Subcutaneous abdominal adipose tissue (tissue), 5 donors: Measurements from ENCODE around the gene VWA5B1.

Source experiments
- H3K27ac ChIP-seq: one replicate; pipeline ENCODE4 v1.7.0; 2013; ENCODE audit warnings: low read depth, mild to moderate bottlenecking, inconsistent platforms, low read length, moderate library complexity
- H3K27me3 ChIP-seq, 5 donors: one replicate each; pipeline ENCODE4 v1.7.0; 2013; ENCODE audit warnings: low read length in 5 of 5, inconsistent platforms in 1 of 5; ENCODE audit not compliant: control insufficient read depth in 5 of 5, insufficient read depth in 4 of 5
- H3K36me3 ChIP-seq, 5 donors: one replicate each; pipeline ENCODE4 v1.7.0; 2013; ENCODE audit warnings: low read length in 5 of 5; ENCODE audit not compliant: control insufficient read depth in 5 of 5, insufficient read depth in 5 of 5
- H3K4me1 ChIP-seq, 5 donors: one replicate each; pipeline ENCODE4 v1.7.0; 2013; ENCODE audit warnings: low read length in 5 of 5, mild to moderate bottlenecking in 3 of 5, moderate library complexity in 1 of 5; ENCODE audit not compliant: control insufficient read depth in 5 of 5, insufficient read depth in 5 of 5
- H3K4me3 ChIP-seq, 5 donors: one replicate each; pipeline ENCODE4 v1.7.0; 2013; ENCODE audit warnings: low read length in 5 of 5, low read depth in 1 of 5
- H3K9ac ChIP-seq, 5 donors: one replicate each; pipeline ENCODE4 v1.7.0; 2013; ENCODE audit warnings: low read length in 5 of 5, mild to moderate bottlenecking in 4 of 5, moderate library complexity in 3 of 5
- H3K9me3 ChIP-seq, 5 donors: one replicate each; pipeline ENCODE4 v1.7.0; 2013; ENCODE audit warnings: low read length in 5 of 5; ENCODE audit not compliant: control insufficient read depth in 5 of 5
- donor health status: healthy.
- donor health status: healthy.
- donor health status: healthy.
- donor health status: healthy.
- donor health status: healthy.

VWA5B1 gene

DNA sequence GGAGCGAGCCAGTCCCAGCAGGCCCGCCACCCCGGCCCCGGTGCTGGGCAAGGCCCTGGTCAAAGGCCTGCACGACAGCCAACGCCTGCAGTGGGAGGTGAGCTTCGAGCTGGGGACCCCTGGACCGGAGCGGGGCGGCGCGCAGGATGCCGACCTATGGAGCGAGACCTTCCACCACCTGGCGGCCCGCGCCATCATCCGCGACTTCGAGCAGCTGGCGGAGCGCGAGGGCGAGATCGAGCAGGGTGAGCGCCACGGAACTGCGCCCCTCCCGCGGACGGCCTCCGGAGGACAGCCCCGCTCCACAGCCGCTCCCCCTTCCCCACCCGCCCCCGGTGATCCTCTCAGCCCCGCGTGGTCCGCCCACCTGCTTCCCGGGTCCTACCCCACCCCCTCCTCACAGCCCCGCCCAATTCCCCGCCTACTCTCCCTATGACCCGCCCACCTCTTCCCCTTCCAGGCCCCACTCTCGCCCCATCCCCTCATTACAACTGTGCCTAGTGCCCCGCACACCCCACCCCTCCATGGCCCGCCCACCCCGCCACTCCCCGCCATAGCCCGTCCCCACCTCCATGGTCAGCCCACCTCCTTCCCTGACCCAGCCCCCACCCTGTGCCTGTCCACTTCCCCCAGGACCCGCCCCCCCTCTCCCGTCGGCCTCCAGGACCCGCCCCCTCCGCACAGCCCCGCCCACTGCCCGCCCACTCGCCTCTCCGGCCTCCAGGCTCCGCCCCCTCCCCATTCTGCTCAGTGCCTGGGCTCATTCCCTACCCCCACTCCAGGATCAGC is 52.7 kb downstream of the VWA5B1 start:
- H3K27me3 ChIP-seq: peaks cover 8 to 21% (median 9%) of the 10 kb centered on the region in 5 donors
- H3K36me3 ChIP-seq: no peaks in the 10 kb centered on the region
- H3K9ac ChIP-seq: no peak overlapping the region
- peaks cover 0 to 10% (median 0%) of the 10 kb centered on the region in 5 donors for H3K9me3 ChIP-seq
- peaks cover 0 to 5% (median 3%) of the 10 kb centered on the region in 5 donors for H3K4me1 ChIP-seq
- H3K27ac ChIP-seq: no peak overlapping the region
- peak overlapping the region in 1 of 5 donors; percentile 47 for H3K4me3 ChIP-seq

DNA sequence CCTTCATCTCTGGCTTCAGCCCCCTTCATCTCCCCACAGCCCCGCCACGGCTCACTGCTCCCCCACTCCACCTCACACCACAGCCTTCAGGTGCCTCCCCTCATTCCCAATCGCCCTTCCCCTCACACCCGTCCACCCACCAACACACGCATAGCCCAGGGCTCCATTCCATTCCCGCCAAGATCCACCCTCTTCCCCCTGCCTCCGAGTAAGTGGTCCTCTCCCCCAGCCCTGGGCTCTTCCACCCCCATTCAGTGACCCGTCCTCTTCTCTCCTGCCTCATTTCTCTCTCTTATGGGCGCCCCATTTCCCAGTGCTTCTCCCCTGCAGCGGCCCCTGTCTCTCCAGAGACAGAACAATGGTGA is 53.2 kb downstream of the VWA5B1 start:
- Histone ChIP-seq H3K27me3 (peaks cover 8 to 21% (median 9%) of the 10 kb centered on the region in 5 donors), H3K9ac (no peak overlapping the region), H3K4me1 (peaks cover 0 to 5% (median 3%) of the 10 kb centered on the region in 5 donors), H3K9me3 (peaks cover 0 to 10% (median 0%) of the 10 kb centered on the region in 5 donors), H3K4me3 (no peak overlapping the region), H3K27ac (no peak overlapping the region), H3K36me3 (no peaks in the 10 kb centered on the region)

DNA sequence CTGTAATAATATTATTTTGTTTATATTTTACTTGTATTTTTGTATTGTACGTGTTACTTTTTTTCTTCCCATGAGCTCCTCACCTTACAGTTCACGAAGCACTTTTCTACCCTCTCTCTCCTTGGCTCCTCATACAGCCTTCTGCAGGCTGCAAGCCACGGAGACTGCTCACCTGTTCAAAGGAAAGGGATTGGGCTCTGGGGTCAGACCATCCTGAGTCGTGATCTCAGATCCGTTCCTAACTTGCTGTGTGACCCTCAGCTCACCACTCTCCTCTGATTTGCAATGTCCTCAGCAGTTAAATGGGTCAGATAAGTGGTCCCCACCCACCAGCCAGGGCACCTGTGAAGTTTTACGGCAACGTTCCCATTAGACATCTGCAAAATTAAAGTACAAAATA is 54.1 kb downstream of the VWA5B1 start:
- Histone ChIP-seq H3K4me1 (peaks cover 0 to 5% (median 3%) of the 10 kb centered on the region in 5 donors), H3K27me3 (peaks cover 8 to 21% (median 9%) of the 10 kb centered on the region in 5 donors), H3K9me3 (peaks cover 0 to 10% (median 0%) of the 10 kb centered on the region in 5 donors), H3K27ac (no peak overlapping the region), H3K36me3 (no peaks in the 10 kb centered on the region), H3K9ac (no peak overlapping the region), H3K4me3 (no peak overlapping the region)

DNA sequence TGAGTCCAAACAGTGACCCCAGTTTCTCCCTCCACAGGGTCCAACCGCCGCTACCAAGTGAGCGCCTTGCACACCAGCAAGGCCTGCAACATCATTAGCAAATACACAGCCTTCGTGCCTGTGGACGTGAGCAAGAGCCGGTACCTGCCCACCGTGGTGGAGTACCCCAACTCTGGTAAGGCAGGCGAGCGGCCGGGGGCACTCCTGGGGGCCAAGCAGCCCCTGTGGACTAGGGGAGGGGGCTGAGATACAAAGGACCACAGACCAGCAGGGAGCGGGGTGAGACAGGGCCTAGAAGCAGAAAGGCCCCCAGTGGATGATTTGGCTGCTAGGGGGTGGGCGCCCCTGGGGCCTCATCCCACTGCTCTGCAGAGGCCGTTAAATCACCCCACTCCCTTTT is 54.7 kb downstream of the VWA5B1 start:
- Histone ChIP-seq H3K4me3 (no peak overlapping the region), H3K27me3 (peaks cover 8 to 17% (median 9%) of the 10 kb centered on the region in 5 donors), H3K9me3 (peaks cover 0 to 10% (median 0%) of the 10 kb centered on the region in 5 donors), H3K27ac (no peak overlapping the region), H3K36me3 (no peaks in the 10 kb centered on the region), H3K4me1 (peaks cover 0 to 5% (median 3%) of the 10 kb centered on the region in 5 donors), H3K9ac (no peak overlapping the region)

DNA sequence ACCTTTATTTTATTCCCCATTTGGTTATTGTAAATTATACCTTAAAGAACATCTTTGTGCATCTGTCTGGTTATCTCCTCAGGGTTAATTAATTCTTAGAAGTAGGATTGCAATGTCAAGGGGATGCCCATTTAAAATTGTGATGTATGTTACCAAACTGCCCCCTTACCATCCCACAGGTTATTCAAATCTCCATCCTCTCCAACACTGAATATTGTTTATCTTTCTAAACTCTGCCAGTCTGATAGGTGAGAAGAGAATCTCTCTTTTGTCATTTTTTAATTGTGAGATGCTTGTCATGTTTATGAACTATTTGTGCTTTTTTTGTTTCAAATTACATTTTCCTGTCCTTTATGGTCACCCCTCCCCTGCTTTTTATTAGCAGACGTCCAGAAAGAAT is 55.8 kb downstream of the VWA5B1 start:
- H3K27ac ChIP-seq: no peak overlapping the region
- no peak overlapping the region for H3K9ac ChIP-seq
- H3K4me1 ChIP-seq: peaks cover 0 to 5% (median 3%) of the 10 kb centered on the region in 5 donors
- H3K4me3 ChIP-seq: no peak overlapping the region
- H3K36me3 ChIP-seq: no peaks in the 10 kb centered on the region
- peaks cover 9 to 17% (median 11%) of the 10 kb centered on the region in 5 donors for H3K27me3 ChIP-seq
- H3K9me3 ChIP-seq: peaks cover 0 to 10% (median 0%) of the 10 kb centered on the region in 5 donors

DNA sequence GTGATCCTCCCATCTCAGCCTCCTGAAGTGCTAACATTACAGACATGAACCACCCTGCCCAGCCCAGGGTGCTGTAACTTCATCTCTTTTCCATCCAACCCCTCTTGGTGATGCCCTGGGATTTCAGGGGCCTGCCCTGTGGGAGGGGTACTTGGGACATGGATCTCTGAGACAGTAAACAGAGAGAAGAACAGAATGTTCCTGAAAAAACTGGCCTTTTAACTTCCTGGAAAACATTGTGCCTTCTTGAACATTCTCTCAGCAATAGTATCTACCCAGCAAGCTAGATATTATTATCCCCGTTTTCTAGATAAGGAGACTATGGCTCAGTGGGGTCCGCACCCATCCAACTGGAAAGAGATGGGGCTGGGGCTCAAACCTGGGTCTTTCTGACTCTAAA is 57.0 kb downstream of the VWA5B1 start:
- Histone ChIP-seq H3K27ac (no peak overlapping the region), H3K36me3 (no peaks in the 10 kb centered on the region), H3K27me3 (peaks cover 6 to 13% (median 11%) of the 10 kb centered on the region in 5 donors), H3K4me3 (no peak overlapping the region), H3K9me3 (peaks cover 0 to 10% (median 0%) of the 10 kb centered on the region in 5 donors), H3K9ac (no peak overlapping the region), H3K4me1 (peaks cover 0 to 5% (median 3%) of the 10 kb centered on the region in 5 donors)

DNA sequence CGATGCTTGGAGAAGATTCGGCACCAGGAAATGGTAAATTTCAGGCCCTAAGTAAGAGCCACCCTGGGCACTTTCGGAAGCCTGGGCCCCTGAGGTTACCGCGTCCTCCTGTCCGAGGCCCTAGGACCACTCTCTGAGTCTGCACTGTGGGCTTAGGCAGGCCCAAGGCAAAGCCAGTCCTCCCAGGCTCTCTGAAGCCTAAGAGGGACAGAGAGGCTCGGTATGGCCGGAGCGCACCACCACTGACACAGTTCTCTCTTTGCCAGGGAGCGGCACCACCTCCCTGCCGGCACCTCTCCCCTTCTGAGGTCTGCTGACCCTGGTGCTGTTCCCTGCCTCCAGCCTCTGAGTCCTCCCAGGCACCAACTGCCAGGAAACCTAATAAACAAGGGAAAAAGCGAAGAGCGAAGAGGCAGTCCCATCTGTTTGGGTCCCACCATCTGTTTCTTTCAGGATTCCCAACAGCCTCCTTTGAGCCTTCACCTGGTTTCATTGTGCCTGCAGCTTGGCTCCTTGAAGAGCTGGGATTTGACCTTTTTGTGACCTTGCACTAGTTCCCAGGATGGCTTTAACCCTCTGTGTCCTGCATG is 57.7 kb downstream of the VWA5B1 start:
- H3K4me3 ChIP-seq: no peak overlapping the region

DNA sequence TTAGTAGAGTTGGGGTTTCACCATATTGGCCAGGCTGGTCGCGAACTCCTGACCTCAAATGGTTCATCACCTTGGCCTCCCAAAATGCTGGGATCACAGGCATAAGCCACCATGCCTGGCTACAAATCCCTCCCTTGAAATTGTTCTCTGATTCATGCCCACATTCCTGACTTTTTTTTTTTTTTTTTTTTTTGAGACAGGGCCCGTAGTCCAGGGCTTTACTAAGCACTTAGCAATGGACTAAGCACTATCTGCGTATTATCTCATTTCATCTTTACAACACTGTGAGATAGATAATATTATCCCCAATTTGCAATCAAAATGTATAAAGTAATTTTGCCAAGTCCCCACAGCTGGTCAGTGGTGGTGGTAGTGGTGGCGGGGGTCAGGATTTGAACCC is 58.9 kb downstream of the VWA5B1 start:
- H3K9ac ChIP-seq: no peak overlapping the region
- no peak overlapping the region for H3K4me3 ChIP-seq
- no peaks in the 10 kb centered on the region for H3K36me3 ChIP-seq
- H3K27me3 ChIP-seq: peaks cover 0 to 6% (median 0%) of the 10 kb centered on the region in 5 donors
- H3K27ac ChIP-seq: no peak overlapping the region
- no peaks in the 10 kb centered on the region for H3K4me1 ChIP-seq
- peaks cover 0 to 10% (median 0%) of the 10 kb centered on the region in 5 donors for H3K9me3 ChIP-seq

More for the DNA sequence above, 57.7 kb downstream of the VWA5B1 start:
- no peak overlapping the region for H3K27ac ChIP-seq
- H3K4me1 ChIP-seq: no peaks in the 10 kb centered on the region
- no peaks in the 10 kb centered on the region for H3K36me3 ChIP-seq
- peaks cover 4 to 11% (median 8%) of the 10 kb centered on the region in 5 donors for H3K27me3 ChIP-seq
- peaks cover 0 to 10% (median 0%) of the 10 kb centered on the region in 5 donors for H3K9me3 ChIP-seq
- no peak overlapping the region for H3K9ac ChIP-seq

DNA sequence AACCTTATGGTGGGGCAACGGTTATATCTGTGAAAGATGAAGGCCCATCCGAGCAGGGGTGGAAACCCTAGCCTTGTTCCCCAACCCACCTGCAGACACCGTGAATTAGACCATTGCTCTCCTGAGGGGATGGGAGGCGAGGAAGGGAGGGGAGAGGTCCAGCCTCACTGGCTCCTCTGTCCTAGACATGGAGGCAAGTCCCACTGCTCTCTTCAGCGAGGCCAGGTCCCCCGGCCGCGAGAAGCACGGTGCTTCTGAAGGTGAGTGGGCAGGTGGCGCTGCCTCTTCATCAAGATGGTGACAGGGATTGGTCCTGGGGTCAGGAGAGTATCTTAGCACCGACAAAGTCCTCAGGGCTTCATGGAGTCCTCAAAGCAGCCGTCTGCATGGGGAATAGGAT is 59.3 kb downstream of the VWA5B1 start:
- Histone ChIP-seq H3K27me3 (peaks cover 0 to 6% (median 0%) of the 10 kb centered on the region in 5 donors), H3K9ac (no peak overlapping the region), H3K36me3 (no peaks in the 10 kb centered on the region), H3K9me3 (peaks cover 0 to 10% (median 0%) of the 10 kb centered on the region in 5 donors), H3K4me3 (no peak overlapping the region), H3K4me1 (no peaks in the 10 kb centered on the region), H3K27ac (no peak overlapping the region)

DNA sequence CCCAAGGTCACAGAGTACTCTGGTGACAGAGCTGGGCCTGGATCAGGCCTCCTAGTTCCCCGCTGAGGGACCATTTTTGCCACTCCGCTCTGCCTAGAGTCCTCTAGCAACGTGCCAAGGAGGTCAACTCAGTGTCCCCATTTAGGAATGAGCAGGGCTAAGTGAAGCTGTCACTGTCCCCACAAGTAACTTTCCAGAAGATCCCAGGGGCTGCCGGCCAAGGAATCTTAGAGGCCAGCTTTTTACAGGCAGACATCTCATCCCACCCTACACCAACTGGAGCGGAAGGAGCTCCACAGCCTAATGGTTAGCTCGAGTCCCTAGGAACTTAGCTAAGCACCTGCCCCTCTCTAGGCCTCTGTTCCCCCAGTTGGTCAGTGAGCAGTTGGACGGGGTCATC is 59.7 kb downstream of the VWA5B1 start:
- H3K4me3 ChIP-seq: no peak overlapping the region
- H3K27me3 ChIP-seq: peaks cover 0 to 6% (median 0%) of the 10 kb centered on the region in 5 donors
- H3K9me3 ChIP-seq: peaks cover 0 to 10% (median 0%) of the 10 kb centered on the region in 5 donors
- no peaks in the 10 kb centered on the region for H3K4me1 ChIP-seq
- H3K36me3 ChIP-seq: no peaks in the 10 kb centered on the region
- no peak overlapping the region for H3K27ac ChIP-seq
- no peak overlapping the region for H3K9ac ChIP-seq
